GM12878 (cell line): ENCODE measurements around the gene AFF2. TPM values are rescaled to one million over a fixed set of nuclear protein-coding genes. Genes with fewer than 3 reads are reported as not detected.

Experiments used
- ATAC-seq: fragments of 200-7000 bp; cut with Tn5 transposase; 3 replicates; pipeline ENCODE4 v1.9.1; 2020; ENCODE audit warnings: mild to moderate bottlenecking, moderate library complexity
- BruUV-seq: library from RNA; stranded (reverse); fragments of 400-500 nt; replicated peaks from 2 replicates; lab custom pipeline; 2021; lab: Mats Ljungman, UMichigan
- CTCF ChIA-PET: fragments of 300-600 bp; sonication (Branson Sonifier 250); formaldehyde crosslinking; extraction: SDS; loops from one replicate; lab custom pipeline; 2021; ENCODE audit warnings: inconsistent platforms; lab: Yijun Ruan, JAX
- POLR2A ChIA-PET: fragments of 350-600 bp; formaldehyde crosslinking; extraction: SDS; loops from one replicate; lab custom pipeline; 2021; ENCODE audit warnings: inconsistent platforms; lab: Charles Lee
- RAD21 ChIA-PET: fragments of 300-600 bp; sonication (Branson Sonifier 250); formaldehyde crosslinking; loops from one replicate; lab custom pipeline; 2023; ENCODE audit warnings: antibody characterized with exemption; ENCODE audit not compliant: unreplicated experiment; lab: Charles Lee
- SMC1A ChIA-PET: fragments of 300-600 bp; sonication (Branson Sonifier 250); formaldehyde crosslinking; loops from one replicate; lab custom pipeline; 2023; ENCODE audit not compliant: unreplicated experiment, uncharacterized antibody; lab: Charles Lee
- DNase-seq: peaks from one replicate; pipeline ENCODE4 v3.0.0-alpha.2; 2011; ENCODE audit warnings: low read depth, low spot score
- FAIRE-seq: peaks from 3 replicates; lab custom pipeline; 2011; peaks lifted over from hg19 to GRCh38; lab: Jason Lieb, UNC
- H2AFZ ChIP-seq: 2 replicates; pipeline ENCODE4 v1.6.0; 2011; ENCODE audit warnings: low read depth, low read length, control low read depth; ENCODE audit not compliant: control insufficient read depth
- H3K27ac ChIP-seq: 2 replicates; pipeline ENCODE4 v1.5.1; 2011; ENCODE audit warnings: control low read depth; ENCODE audit not compliant: control insufficient read depth, insufficient read depth
- H3K27me3 ChIP-seq, 2 experiments: replicated peaks in 1 of 2; 2 replicates each; pipeline versions ENCODE4 v1.6.0 to v1.6.1; 2011; ENCODE audit warnings: low read length in 1 of 2; ENCODE audit not compliant: control insufficient read depth in 2 of 2, insufficient read depth in 2 of 2
- H3K36me3 ChIP-seq, 2 experiments: 2 replicates each; pipeline ENCODE4 v1.5.1; 2011; ENCODE audit warnings: low read length in 1 of 2; ENCODE audit not compliant: control insufficient read depth in 2 of 2, insufficient read depth in 2 of 2
- H3K4me1 ChIP-seq: 2 replicates; pipeline ENCODE4 v1.6.1; 2011; ENCODE audit warnings: mild to moderate bottlenecking, low read length, moderate library complexity, mixed read lengths; ENCODE audit not compliant: control insufficient read depth, insufficient read depth
- H3K4me2 ChIP-seq: 2 replicates; pipeline ENCODE4 v1.6.0; 2011; ENCODE audit warnings: control low read depth; ENCODE audit not compliant: control insufficient read depth, insufficient read depth
- H3K4me3 ChIP-seq: fragments of 200-600 bp; sonication (generic); 2 replicates; pipeline ENCODE4 v1.5.1; 2016
- H3K79me2 ChIP-seq: 2 replicates; pipeline ENCODE4 v1.6.0; 2011; ENCODE audit warnings: low read length; ENCODE audit not compliant: control insufficient read depth, insufficient read depth
- H3K9ac ChIP-seq: 2 replicates; pipeline ENCODE4 v1.8.0; 2011; ENCODE audit warnings: low read length, control low read depth, mixed read lengths; ENCODE audit not compliant: control insufficient read depth, insufficient read depth
- H3K9me3 ChIP-seq: replicated peaks from 3 replicates; pipeline ENCODE4 v1.5.1; 2011; ENCODE audit warnings: mild to moderate bottlenecking, low read length; ENCODE audit not compliant: control insufficient read depth, insufficient read depth
- H4K20me1 ChIP-seq: 2 replicates; pipeline ENCODE4 v1.6.0; 2011; ENCODE audit not compliant: control insufficient read depth, insufficient read depth
- CREB1 ChIP-seq: IDR thresholded peaks from 2 replicates; pipeline ENCODE4 v1.6.1; 2012; ENCODE audit warnings: low read depth, mild to moderate bottlenecking, inconsistent platforms
- MEF2A ChIP-seq: IDR thresholded peaks from 2 replicates; pipeline ENCODE4 v1.6.1; 2011; ENCODE audit warnings: low read depth, mild to moderate bottlenecking, low read length, moderate library complexity; ENCODE audit not compliant: insufficient read depth
- RCOR1 ChIP-seq: conservative IDR thresholded peaks from 2 replicates; pipeline ENCODE4 v1.6.1; 2012; ENCODE audit warnings: low read depth, low read length, improper control_type of control experiment
- SPI1 ChIP-seq: IDR thresholded peaks from 2 replicates; pipeline ENCODE4 v1.6.1; 2011; ENCODE audit warnings: low read depth, mild to moderate bottlenecking, low read length, moderate library complexity, borderline replicate concordance; ENCODE audit not compliant: insufficient read depth
- WGBS: methylation state at CpG from one replicate; pipeline ENCODE4 v1.1.6; 2016; ENCODE audit warnings: low lambda C conversion rate; ENCODE audit not compliant: insufficient replicate concordance, insufficient coverage; ENCODE audit errors: missing lambda C conversion rate; 5-methylcytosine and 5-hydroxymethylcytosine counted together
- in situ Hi-C: fragments of 300-500 bp; cut with MboI; formaldehyde crosslinking; loops from 9 replicates; pipeline ENCODE4 v1.14.3; 2018; ENCODE audit warnings: mixed read lengths
- intact Hi-C: fragments of 100-400 bp; cut with micrococcal nuclease; formaldehyde crosslinking; loops from one replicate; pipeline ENCODE4 v1.14.2; 2022; ENCODE audit not compliant: unreplicated experiment
- polyA plus RNA-seq, 11 experiments: library from polyadenylated mRNA; depleted of rRNA in 4 of 11; unstranded in 6 of 11; stranded (reverse) in 5 of 11; fragments of >200 nt; fragmentation: Nextera tagmentation in 4 of 11; fragmentation: Illumina TruSeq in 1 of 11; extraction: Ambion mirVana in 4 of 11; extraction: Trizol in 1 of 11; gene quantifications; 1 replicate in 1 of 11; 2 replicates in 10 of 11; pipeline versions ENCODE4 v1.2.1 to v1.2.3, GENCODE V29; 2011 to 2016; ENCODE audit warnings: inconsistent platforms in 2 of 11, missing spikeins in 2 of 11, low read depth in 1 of 11
- total RNA-seq, 4 experiments: library from RNA; depleted of rRNA in 3 of 4; stranded (reverse); fragments of >200 nt in 3 of 4; fragmentation: Illumina TruSeq in 1 of 4; extraction: Trizol in 1 of 4; gene quantifications; 2 replicates each; pipeline versions ENCODE4 v1.2.1 to v1.2.3, GENCODE V29; 2013 to 2021
- TF ChIP-seq, protein P1 (sequence below): IDR thresholded peaks from 2 replicates; pipeline ENCODE4 v1.6.1; 2012; ENCODE audit warnings: mild to moderate bottlenecking, low read depth, low read length

Gene AFF2
- total and polyA plus RNA-seq, 10 of the 15 experiments (the other 5 are each of a cell fraction or from before 2014, with no cell fraction given) = under 0.01 to 0.03 TPM; not detected in 8

DNA sequence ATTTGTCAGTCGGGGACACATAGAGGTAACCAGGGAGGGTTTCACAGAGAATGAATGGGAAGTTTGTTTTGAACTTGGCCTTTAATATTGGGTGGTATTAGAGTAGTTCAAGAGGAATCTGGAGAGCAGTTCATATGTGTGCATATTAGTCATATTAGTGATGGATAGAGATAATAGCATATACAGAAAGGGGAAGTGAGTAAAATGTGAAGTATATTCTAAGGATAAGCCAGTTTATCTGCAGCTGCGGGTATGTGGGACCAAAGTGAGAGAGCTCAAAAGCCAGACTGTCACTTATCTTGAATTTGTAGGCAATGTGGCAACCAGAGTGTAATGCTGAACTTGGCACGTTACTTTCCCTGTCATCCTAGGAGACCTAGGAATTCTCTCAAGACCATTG is 169.9 kb downstream of the AFF2 start:
- Histone ChIP-seq H3K36me3 (no peaks in the 10 kb centered on the region), H3K9me3 (no peaks in the 10 kb centered on the region; the same call in 2 of the 3 replicates), H3K27ac (no peak overlapping the region), H3K4me3 (no peak overlapping the region), H4K20me1 (no peaks in the 10 kb centered on the region), H3K9ac (no peak overlapping the region), H2AFZ (no peak overlapping the region), H3K27me3 (no peaks in the 10 kb centered on the region), H3K4me2 (no peak overlapping the region), H3K79me2 (no peaks in the 10 kb centered on the region), H3K4me1 (no peaks in the 10 kb centered on the region)
- no TSS peak for BruUV-seq
- in situ Hi-C loops (no loop called here), intact Hi-C loops (no loop called here)
- FAIRE-seq (no peak), DNase-seq (no peak), ATAC-seq (no peak)
- POLR2A ChIA-PET = no interaction called here
- WGBS = 30% methylated on average over 3 of the region's 3 CpGs
- RAD21 ChIA-PET = no interaction called here
- TF ChIP-seq, protein P1, sequence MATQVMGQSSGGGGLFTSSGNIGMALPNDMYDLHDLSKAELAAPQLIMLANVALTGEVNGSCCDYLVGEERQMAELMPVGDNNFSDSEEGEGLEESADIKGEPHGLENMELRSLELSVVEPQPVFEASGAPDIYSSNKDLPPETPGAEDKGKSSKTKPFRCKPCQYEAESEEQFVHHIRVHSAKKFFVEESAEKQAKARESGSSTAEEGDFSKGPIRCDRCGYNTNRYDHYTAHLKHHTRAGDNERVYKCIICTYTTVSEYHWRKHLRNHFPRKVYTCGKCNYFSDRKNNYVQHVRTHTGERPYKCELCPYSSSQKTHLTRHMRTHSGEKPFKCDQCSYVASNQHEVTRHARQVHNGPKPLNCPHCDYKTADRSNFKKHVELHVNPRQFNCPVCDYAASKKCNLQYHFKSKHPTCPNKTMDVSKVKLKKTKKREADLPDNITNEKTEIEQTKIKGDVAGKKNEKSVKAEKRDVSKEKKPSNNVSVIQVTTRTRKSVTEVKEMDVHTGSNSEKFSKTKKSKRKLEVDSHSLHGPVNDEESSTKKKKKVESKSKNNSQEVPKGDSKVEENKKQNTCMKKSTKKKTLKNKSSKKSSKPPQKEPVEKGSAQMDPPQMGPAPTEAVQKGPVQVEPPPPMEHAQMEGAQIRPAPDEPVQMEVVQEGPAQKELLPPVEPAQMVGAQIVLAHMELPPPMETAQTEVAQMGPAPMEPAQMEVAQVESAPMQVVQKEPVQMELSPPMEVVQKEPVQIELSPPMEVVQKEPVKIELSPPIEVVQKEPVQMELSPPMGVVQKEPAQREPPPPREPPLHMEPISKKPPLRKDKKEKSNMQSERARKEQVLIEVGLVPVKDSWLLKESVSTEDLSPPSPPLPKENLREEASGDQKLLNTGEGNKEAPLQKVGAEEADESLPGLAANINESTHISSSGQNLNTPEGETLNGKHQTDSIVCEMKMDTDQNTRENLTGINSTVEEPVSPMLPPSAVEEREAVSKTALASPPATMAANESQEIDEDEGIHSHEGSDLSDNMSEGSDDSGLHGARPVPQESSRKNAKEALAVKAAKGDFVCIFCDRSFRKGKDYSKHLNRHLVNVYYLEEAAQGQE = no peak
- no peak for TF ChIP-seq MEF2A
- no peak for TF ChIP-seq RCOR1
- TF ChIP-seq SPI1 = peak; percentile 77
- no peak for TF ChIP-seq CREB1
- SMC1A ChIA-PET = no interaction called here
- CTCF ChIA-PET = no interaction called here
